Upper lobe of left lung (tissue), 6 donors: ENCODE measurements around the gene TRIM67. TPM values are rescaled to one million over a fixed set of nuclear protein-coding genes. Genes with fewer than 3 reads are reported as not detected.
A peak's percentile ranks its signal among the peaks of the same experiment; 100 is the strongest.

Source experiments
- ATAC-seq, 2 donors: fragments of 200-7000 bp; cut with Tn5 transposase; one replicate each; pipeline ENCODE4 v1.9.1; 2022; ENCODE audit warnings: mild to moderate bottlenecking in 2 of 2, moderate library complexity in 2 of 2; ENCODE audit not compliant: low FRiP score in 2 of 2
- DNase-seq, 2 donors: peaks; one replicate each; pipeline ENCODE4 v3.0.0-alpha.2; 2019 to 2020
- H3K27ac ChIP-seq, 4 donors: fragments of 200-600 bp; sonication (generic); one replicate each; pipeline ENCODE4 v1.5.1; 2016 to 2019
- H3K27me3 ChIP-seq, 4 donors: fragments of 200-600 bp; sonication (generic); one replicate each; pipeline ENCODE4 v1.5.1; 2017 to 2019
- H3K36me3 ChIP-seq, 4 donors: fragments of 200-600 bp; sonication (generic); one replicate each; pipeline ENCODE4 v1.5.1; 2016 to 2019
- H3K4me1 ChIP-seq, 4 donors: fragments of 200-600 bp; sonication (generic); one replicate each; pipeline ENCODE4 v1.5.1; 2018 to 2019
- H3K4me3 ChIP-seq, 4 donors: fragments of 200-600 bp; sonication (generic); one replicate each; pipeline ENCODE4 v1.5.1; 2017 to 2019; ENCODE audit warnings: mild to moderate bottlenecking in 2 of 4, moderate library complexity in 1 of 4
- H3K9me3 ChIP-seq, 4 donors: fragments of 200-600 bp; sonication (generic); one replicate each; pipeline ENCODE4 v1.5.1; 2018 to 2019
- CTCF ChIP-seq, 6 experiments: fragments of 450-650 bp in 4 of 6; fragments of 200-600 bp in 2 of 6; sonication (generic) in 2 of 6; IDR thresholded peaks; one replicate each; pipeline ENCODE4 v1.5.1; 2016 to 2019; ENCODE audit warnings: antibody characterized with exemption in 6 of 6
- EP300 ChIP-seq, 4 donors: sonication (generic); formaldehyde crosslinking; IDR thresholded peaks; one replicate each; pipeline ENCODE4 v1.5.1; 2017; ENCODE audit warnings: antibody characterized with exemption in 4 of 4, control low read depth in 2 of 4
- POLR2A ChIP-seq, 4 donors: fragments of 450-650 bp; IDR thresholded peaks; one replicate each; pipeline ENCODE4 v1.5.1; 2016 to 2017; ENCODE audit warnings: antibody characterized with exemption in 4 of 4, mild to moderate bottlenecking in 2 of 4
- POLR2AphosphoS5 ChIP-seq, 2 donors: sonication (generic); formaldehyde crosslinking; IDR thresholded peaks; one replicate each; pipeline ENCODE4 v1.5.1; 2017; ENCODE audit warnings: antibody characterized with exemption in 2 of 2
- WGBS, 2 donors: methylation state at CpG; one replicate each; pipeline ENCODE4 v1.1.5; 2017 to 2018; 5-methylcytosine and 5-hydroxymethylcytosine counted together
- total RNA-seq, 6 donors: library from RNA; depleted of rRNA in 4 of 6; stranded (reverse); fragments of >200 nt in 4 of 6; gene quantifications; one replicate each; pipeline versions ENCODE4 v1.1.0 to v1.2.1, GENCODE V29; 2016 to 2021
- donor health status: DM: no; HTN: no; CAD: no; lungs with moderate emphysema.
- donor health status: DM: no; HTN: yes; CAD: no; lungs with severe emphysema.

Gene TRIM67
- total RNA-seq, 6 donors from 2014 or later: 0.03 TPM; not detected in 5

- Histone ChIP-seq H3K27ac (no peak overlapping the region), H3K27me3 (peaks cover 0 to 3% (median 0%) of the 10 kb centered on the region in 4 donors), H3K36me3 (no peaks in the 10 kb centered on the region), H3K9me3 (peaks cover 0 to 4% (median 2%) of the 10 kb centered on the region in 4 donors), H3K4me1 (no peaks in the 10 kb centered on the region), H3K4me3 (no peak overlapping the region)
- WGBS, 2 donors: 100% methylated on average over 1 of the region's 1 CpG
- DNase-seq: no peak
- TF ChIP-seq POLR2A (IDR thresholded peaks at IDR 0.05) (no peak), EP300 (IDR thresholded peaks at IDR 0.05) (no peak), POLR2AphosphoS5 (IDR thresholded peaks at IDR 0.05) (no peak), CTCF (IDR thresholded peaks at IDR 0.05) (no peak)
- no peak for ATAC-seq
These were observed 18.2 kb downstream of the TRIM67 start for GRCh38 chr1:231180034-231180433.

GRCh38 chr1:231181271-231181670 lies 19.4 kb downstream of the TRIM67 start:
- DNase-seq (no peak), ATAC-seq (no peak)
- WGBS, 2 donors: 66 to 80% methylated on average over 3 of the region's 3 CpGs
- H3K9me3 ChIP-seq: peaks cover 0 to 4% (median 2%) of the 10 kb centered on the region in 4 donors
- no peak for TF ChIP-seq POLR2A (IDR thresholded peaks at IDR 0.05)
- TF ChIP-seq POLR2AphosphoS5 (IDR thresholded peaks at IDR 0.05): no peak
- TF ChIP-seq CTCF (IDR thresholded peaks at IDR 0.05): no peak
- TF ChIP-seq EP300 (IDR thresholded peaks at IDR 0.05): no peak
- no peak overlapping the region for H3K27ac ChIP-seq
- no peaks in the 10 kb centered on the region for H3K36me3 ChIP-seq
- H3K4me1 ChIP-seq: no peaks in the 10 kb centered on the region
- H3K4me3 ChIP-seq: no peak overlapping the region
- peaks cover 0 to 3% (median 0%) of the 10 kb centered on the region in 4 donors for H3K27me3 ChIP-seq

GRCh38 chr1:231182317-231182716 lies 20.5 kb downstream of the TRIM67 start:
- H3K27me3 ChIP-seq: peaks cover 0 to 3% (median 0%) of the 10 kb centered on the region in 4 donors
- no peak for ATAC-seq
- 60 to 66% methylated on average over 6 of the region's 6 CpGs for WGBS, 2 donors

GRCh38 chr1:231183639-231184590 lies 22.1 kb downstream of the TRIM67 start:
- TF ChIP-seq POLR2AphosphoS5 (IDR thresholded peaks at IDR 0.05) (no peak), CTCF (IDR thresholded peaks at IDR 0.05) (no peak), POLR2A (IDR thresholded peaks at IDR 0.05) (no peak), EP300 (IDR thresholded peaks at IDR 0.05) (no peak)
- Histone ChIP-seq H3K27me3 (peaks cover 0 to 3% (median 0%) of the 10 kb centered on the region in 4 donors), H3K4me3 (peak overlapping the region in 1 of 4 donors; percentile 4), H3K27ac (no peak overlapping the region), H3K4me1 (no peaks in the 10 kb centered on the region), H3K9me3 (peaks cover 0 to 3% (median 2%) of the 10 kb centered on the region in 4 donors), H3K36me3 (no peaks in the 10 kb centered on the region)
- WGBS, 2 donors: 66 to 75% methylated on average over 13 of the region's 13 CpGs
- no peak for ATAC-seq
- DNase-seq: no peak

More at GRCh38 chr1:231182317-231182716, 20.5 kb downstream of the TRIM67 start:
- TF ChIP-seq CTCF (IDR thresholded peaks at IDR 0.05) (no peak), POLR2AphosphoS5 (IDR thresholded peaks at IDR 0.05) (no peak), EP300 (IDR thresholded peaks at IDR 0.05) (no peak), POLR2A (IDR thresholded peaks at IDR 0.05) (no peak)
- no peak for DNase-seq
- Histone ChIP-seq H3K4me3 (no peak overlapping the region), H3K4me1 (no peaks in the 10 kb centered on the region), H3K27ac (no peak overlapping the region), H3K36me3 (no peaks in the 10 kb centered on the region), H3K9me3 (peaks cover 0 to 4% (median 2%) of the 10 kb centered on the region in 4 donors)
